GM21576 (cell line): ENCODE measurements around the gene STAC.
"Not testable (repeated sequence)": the region's sequence is repeated elsewhere in the genome, so short reads cannot be mapped to it uniquely, and the experiment has no call there.

ENCODE experiments used
- ATAC-seq: cut with Tn5 transposase; IDR thresholded peaks from one replicate; pipeline ENCODE4 v1.9.1; 2021; ENCODE audit warnings: mild to moderate bottlenecking, moderate library complexity; ENCODE audit not compliant: unreplicated experiment

Gene STAC

GRCh38 chr3:36476286-36476942 is 96.1 kb downstream of the STAC start:
- ATAC-seq: no peak

DNA sequence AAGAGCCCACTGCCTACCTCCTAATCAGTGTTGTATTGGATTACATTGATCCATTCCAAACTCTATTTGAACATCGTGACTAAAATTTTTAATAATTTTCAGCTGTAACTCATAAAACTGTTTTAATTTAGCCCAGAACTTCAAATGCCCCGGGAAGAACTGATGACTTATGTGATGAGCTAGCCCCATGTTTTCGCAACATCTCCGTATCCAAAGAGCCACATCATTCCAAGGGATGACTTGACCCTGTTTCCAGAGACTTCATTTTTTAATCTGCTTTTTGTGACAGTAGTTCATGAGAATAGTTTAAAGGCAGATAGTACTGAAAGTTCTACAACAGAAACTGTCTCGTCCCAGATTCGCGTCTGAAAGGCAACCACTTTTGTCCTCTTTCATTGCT is 97.4 kb downstream of the STAC start:
- no peak for ATAC-seq

DNA sequence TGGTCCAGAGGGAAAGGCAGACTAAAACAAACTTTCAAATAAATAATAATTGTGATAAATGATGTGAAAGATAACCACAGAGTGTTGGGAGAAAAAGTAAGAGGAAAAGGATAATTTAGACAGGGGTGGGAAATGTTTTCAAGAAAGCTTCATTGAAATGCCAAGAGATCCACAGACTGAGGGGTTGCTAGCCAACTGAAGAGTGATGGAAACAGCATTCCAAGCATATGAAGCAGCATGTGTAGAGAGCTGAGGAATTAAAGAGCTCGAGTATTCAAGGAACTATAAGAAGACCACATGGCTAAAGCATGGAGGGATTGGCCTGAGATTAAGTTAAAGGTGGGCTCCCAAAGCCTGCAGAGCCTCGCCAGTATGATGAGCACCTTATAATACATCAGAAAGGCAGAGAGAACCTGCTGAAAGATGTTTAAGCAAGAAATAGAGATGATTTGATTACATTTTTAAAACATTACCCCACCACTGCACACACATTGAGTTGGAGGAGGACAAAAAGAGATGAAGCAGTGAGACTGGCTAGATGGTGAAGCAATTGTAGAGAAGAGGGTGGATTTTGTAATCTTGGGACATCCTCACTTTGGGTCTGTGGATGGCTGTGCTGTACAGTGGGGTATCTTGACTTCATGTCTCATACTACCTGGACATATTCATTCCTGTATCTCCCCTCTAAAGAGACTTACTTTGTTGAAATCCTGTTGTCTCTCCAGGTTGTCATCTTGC is 100.8 kb downstream of the STAC start:
- ATAC-seq: no peak

- ATAC-seq: no peak
Observed at GRCh38 chr3:36482256-36482655, 102.0 kb downstream of the STAC start.

GRCh38 chr3:36482880-36483279 is 102.6 kb downstream of the STAC start:
- no peak for ATAC-seq

DNA sequence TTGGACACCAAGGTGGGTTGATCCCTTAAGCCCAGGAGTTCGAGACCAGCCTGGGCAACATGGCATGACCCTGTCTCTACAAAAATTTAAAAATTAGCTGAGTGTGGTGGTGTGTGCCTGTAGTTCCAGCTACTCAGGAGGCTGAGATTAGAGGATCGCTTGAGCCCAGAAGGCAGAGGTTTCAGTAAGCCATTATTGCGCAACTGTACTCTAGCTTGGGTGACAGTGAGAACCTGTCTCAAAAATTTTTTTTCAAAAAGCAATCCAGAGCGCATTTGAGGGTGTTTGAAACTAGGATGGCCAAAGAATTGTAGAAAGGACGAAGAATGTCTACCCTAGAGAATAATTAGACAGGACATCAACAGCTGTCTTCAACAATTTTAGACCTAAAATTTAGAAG is 103.4 kb downstream of the STAC start:
- no peak for ATAC-seq

- ATAC-seq: no peak
Observed at GRCh38 chr3:36484386-36484785, 104.1 kb downstream of the STAC start.

DNA sequence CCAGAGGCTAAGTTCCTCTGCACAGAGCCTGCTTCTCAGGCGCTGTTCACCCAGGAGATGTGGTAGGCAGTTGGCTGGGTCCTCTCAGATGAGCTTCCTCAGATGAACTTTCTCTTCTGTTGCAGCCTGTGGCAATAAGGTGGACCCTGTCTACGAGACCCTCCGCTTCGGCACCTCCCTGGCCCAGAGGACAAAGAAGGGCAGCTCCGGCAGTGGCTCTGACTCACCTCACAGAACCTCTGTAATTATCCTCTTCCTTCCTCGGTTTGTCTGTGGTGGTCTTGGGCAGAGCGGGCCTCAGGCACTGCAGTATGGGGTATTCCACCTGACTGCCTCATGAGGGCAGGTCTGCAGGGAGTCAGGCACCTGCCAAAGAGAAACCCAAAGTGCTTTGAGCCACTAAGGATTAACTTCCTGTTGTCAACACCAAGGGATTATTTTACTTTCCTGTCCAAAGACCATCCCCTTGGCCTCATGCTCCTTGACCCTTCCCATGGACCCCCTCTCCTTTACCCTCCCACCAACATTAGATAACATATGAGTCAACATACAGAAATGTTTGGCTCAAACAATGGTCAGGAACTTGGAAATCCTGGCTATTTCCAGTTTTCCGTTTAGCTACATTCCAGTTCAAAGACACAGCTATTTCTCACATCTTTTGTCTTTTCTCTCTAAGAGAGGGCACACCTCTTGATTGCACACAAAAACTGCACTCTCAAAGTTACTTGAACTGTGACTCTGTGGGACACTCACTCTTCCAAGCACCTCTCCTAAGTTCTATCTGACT is 105.9 kb downstream of the STAC start:
- no peak for ATAC-seq

DNA sequence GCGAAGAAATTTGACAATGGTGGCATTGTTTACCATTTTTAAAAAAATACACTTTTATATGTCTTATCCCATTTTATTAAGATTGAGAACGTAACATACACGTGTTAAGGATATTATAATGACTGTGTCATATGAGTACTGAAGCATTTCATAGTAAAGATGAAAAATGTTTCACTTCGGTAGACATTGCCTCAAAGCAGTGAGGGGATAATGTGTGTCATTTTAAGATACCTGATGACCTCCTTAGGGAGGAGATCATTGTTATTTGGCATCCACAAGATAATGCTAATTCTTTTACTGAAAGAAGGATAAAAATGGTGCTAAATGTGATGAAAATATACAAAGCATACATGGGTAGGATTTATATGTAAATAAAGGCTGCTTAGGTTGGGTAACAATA is 107.3 kb downstream of the STAC start:
- no peak for ATAC-seq

DNA sequence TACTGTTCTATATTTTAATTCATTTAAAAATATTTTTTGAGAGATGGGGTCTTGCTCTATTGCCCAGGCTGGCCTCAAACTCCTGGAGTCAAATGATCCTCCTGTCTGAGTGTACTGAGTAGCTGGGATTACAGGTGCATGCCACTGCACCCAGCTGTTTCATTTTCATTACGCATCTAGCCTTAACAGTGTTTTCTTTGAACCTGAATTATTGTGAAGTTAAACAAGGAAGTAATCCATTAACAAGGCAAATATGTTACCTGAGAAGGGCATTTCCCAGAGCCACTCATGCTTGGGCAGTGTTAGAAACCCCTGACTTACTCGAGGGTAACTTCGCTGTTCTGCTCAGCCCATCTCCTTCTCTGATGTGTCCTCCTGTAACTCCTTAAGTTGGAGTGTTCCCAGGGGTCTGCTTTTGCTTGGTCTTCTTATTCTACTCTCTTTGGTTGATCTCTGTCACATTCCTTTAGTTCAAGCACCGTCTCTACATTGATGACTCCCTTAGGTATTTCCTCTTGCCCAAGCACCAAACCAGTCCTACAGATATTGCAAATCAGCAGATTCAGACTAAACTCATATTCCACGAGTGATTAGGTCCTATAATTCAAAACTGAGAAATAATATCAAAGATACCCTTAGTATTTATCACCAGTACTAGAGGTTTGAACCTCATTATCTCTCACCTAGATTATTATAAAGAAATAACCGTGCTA is 107.9 kb downstream of the STAC start:
- ATAC-seq: no peak

DNA sequence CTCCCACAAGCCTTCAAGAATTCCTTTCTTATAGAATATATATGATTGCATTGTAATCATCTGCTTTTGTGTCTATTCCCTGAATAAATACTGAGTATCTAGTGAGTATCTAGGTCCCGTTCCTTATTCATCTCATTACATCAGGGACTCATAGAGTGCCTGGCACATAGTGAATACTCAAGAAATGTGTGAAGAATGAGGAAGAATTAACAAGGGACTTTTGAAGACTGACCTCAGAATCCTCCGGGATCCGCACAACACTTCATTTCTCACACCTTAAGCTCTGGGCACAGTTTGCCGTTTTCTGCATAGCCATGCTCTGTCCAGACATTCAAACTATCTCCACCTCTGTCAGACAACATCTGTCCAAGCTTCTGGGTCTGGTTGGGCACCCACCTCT is 108.8 kb downstream of the STAC start:
- no peak for ATAC-seq

DNA sequence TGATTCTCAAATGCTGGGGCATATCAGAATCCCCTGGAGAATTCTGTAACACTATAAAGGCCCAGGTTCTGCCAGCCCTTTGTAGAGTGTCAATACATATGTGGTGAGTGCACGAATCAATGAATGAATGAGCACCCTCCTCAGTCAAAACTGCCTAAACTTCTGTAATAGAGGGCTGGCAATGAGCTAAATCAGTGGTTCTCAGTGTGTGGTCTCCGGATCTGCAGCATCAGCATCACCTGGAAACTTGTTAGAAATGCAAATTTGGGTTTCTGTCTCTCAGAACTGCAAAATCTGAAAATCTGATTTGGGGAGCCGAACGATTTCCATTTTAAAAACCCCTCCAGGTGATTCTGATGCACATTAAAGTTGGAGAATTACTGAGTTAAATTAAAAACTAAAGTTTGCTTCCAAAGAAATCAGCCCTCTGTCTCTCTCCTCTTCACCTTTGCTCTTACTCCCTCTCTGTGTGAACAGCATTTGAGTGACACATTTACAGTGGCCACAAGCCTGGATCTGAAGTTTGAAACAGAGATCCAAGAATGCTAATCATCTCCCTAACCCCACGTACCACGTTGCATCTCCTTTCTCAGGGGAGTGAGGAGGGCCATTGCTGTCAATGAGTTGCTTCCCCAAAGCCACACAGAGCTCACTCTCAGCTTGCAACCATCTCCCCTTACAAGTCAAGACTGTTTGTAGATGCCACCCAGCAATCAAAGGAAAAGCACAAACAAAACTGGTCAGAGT is 109.5 kb downstream of the STAC start:
- no peak for ATAC-seq

DNA sequence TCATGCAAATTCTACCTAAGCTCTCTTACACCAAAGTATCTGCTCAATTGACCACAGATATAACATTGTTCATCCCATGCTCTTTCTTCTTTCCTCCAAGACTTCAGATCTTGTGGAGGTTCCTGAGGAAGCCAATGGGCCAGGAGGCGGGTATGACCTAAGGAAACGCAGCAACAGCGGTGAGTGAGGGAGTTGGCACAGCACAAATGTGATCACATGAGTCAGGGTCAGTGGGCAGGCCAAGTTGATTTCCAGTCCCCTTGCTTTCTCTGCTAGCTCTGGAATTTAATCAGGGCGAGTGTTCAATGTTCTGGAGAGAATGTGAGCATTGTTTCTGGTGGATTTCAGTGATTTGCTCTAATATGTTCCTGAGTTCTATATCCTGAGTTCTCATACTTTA is 112.7 kb downstream of the STAC start:
- no peak for ATAC-seq

- ATAC-seq: no peak
Observed at GRCh38 chr3:36494461-36495109, 114.3 kb downstream of the STAC start.

GRCh38 chr3:36496684-36497633 is 116.7 kb downstream of the STAC start:
- no peak for ATAC-seq

GRCh38 chr3:36500053-36500452 is 119.7 kb downstream of the STAC start:
- ATAC-seq: not testable (repeated sequence)

DNA sequence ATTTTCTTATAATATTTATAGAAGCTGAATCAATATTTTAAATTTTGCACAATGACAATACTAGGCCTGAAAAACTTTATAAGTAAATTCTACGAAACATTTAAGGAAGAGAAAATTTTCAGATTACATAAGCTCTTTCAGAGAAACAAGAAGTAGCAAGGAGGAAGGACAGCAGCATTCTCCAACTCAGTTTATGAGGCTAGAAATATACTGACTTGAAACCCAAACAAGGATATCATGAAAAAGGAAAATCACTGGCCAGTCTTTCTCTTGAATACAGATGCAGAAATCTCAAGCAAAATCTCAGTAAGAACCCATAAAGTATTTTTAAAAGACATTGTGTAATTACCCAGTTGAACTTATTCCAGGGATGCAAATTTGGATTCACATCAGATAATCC is 121.3 kb downstream of the STAC start:
- ATAC-seq: no peak

GRCh38 chr3:36505393-36505792 is 125.1 kb downstream of the STAC start:
- no peak for ATAC-seq
